Raji (cell line): ENCODE data around the gene ZNF334.

Experiments
- POLR2A ChIP-seq: IDR thresholded peaks from 2 replicates; pipeline ENCODE4 v1.6.1; 2011; ENCODE audit warnings: low read depth, low read length, control low read depth; ENCODE audit not compliant: insufficient read depth

Gene ZNF334

GRCh38 chr20:46477225-46477624, 36.1 kb downstream of the ZNF334 start:
- no peak for TF ChIP-seq POLR2A

- TF ChIP-seq POLR2A = no peak
These were observed 44.9 kb downstream of the ZNF334 start for GRCh38 chr20:46468508-46468907.

- no peak for TF ChIP-seq POLR2A
These were observed 48.9 kb downstream of the ZNF334 start for GRCh38 chr20:46464451-46464850.

- no peak for TF ChIP-seq POLR2A
These were observed 49.5 kb downstream of the ZNF334 start for GRCh38 chr20:46463852-46464251.

- no peak for TF ChIP-seq POLR2A
These were observed 51.6 kb downstream of the ZNF334 start for GRCh38 chr20:46461808-46462207.

- no peak for TF ChIP-seq POLR2A
These were observed 54.3 kb downstream of the ZNF334 start for GRCh38 chr20:46458866-46459750.

GRCh38 chr20:46456255-46457028, 56.9 kb downstream of the ZNF334 start:
- TF ChIP-seq POLR2A = no peak

GRCh38 chr20:46455729-46456128, 57.6 kb downstream of the ZNF334 start:
- TF ChIP-seq POLR2A = no peak
